GM12878 (cell line): Measurements from ENCODE around the gene ZNF496.

Experiments
- BHLHE40 ChIP-seq, 2 experiments: fragments of 450-650 bp in 1 of 2; IDR thresholded peaks; 2 replicates each; pipeline ENCODE4 v1.6.1; 2011 to 2017; ENCODE audit warnings: low read depth in 2 of 2, borderline replicate concordance in 1 of 2, improper control_type of control experiment in 1 of 2, low read length in 1 of 2, mild to moderate bottlenecking in 1 of 2
- CHD2 ChIP-seq: IDR thresholded peaks from 2 replicates; pipeline ENCODE4 v1.6.1; 2011; ENCODE audit warnings: low read depth, low read length, improper control_type of control experiment, borderline replicate concordance
- EGR1 ChIP-seq, 2 experiments: IDR thresholded peaks; 1 replicate in 1 of 2; 2 replicates in 1 of 2; pipeline ENCODE4 v1.6.1; 2011 to 2012; ENCODE audit warnings: low read depth in 2 of 2, low read length in 2 of 2, borderline replicate concordance in 1 of 2, mild to moderate bottlenecking in 1 of 2, moderate library complexity in 1 of 2
- EP300 ChIP-seq, 2 experiments: fragments of 150-350 bp in 1 of 2; IDR thresholded peaks; 2 replicates each; pipeline ENCODE4 v1.6.1; 2011 to 2012; ENCODE audit warnings: low read depth in 2 of 2, low read length in 2 of 2, borderline replicate concordance in 1 of 2, improper control_type of control experiment in 1 of 2, inconsistent platforms in 1 of 2; ENCODE audit not compliant: control insufficient read depth in 1 of 2
- EZH2 ChIP-seq: IDR thresholded peaks from 2 replicates; pipeline ENCODE4 v1.6.1; 2012; ENCODE audit warnings: low read depth, mild to moderate bottlenecking, control low read depth, inconsistent platforms, low read length, borderline replicate concordance; ENCODE audit not compliant: control insufficient read depth
- FOS ChIP-seq: IDR thresholded peaks from 3 replicates; pipeline ENCODE4 v1.6.1; 2011; ENCODE audit warnings: borderline replicate concordance; ENCODE audit not compliant: insufficient read length; ENCODE audit errors: extremely low read depth
- FOXK2 ChIP-seq: fragments of 450-650 bp; IDR thresholded peaks from 2 replicates; pipeline ENCODE4 v1.6.1; 2017; ENCODE audit warnings: mild to moderate bottlenecking, moderate library complexity
- JUND ChIP-seq: IDR thresholded peaks from 2 replicates; pipeline ENCODE4 v1.6.1; 2012; ENCODE audit warnings: low read depth, mild to moderate bottlenecking, low read length, improper control_type of control experiment, moderate library complexity
- POLR2A ChIP-seq: IDR thresholded peaks from 2 replicates; pipeline ENCODE4 v1.6.1; 2011; ENCODE audit warnings: low read depth, mild to moderate bottlenecking, low read length
- POLR2AphosphoS2 ChIP-seq: IDR thresholded peaks from 2 replicates; pipeline ENCODE4 v1.6.1; 2011; ENCODE audit warnings: low read depth, mild to moderate bottlenecking, low read length, improper control_type of control experiment, moderate library complexity
- TAF1 ChIP-seq: IDR thresholded peaks from 2 replicates; pipeline ENCODE4 v1.6.1; 2011; ENCODE audit warnings: mild to moderate bottlenecking, low read depth, low read length, borderline replicate concordance
- TF ChIP-seq, protein P1 (sequence below), 3 experiments: IDR thresholded peaks in 2 of 3; conservative IDR thresholded peaks in 1 of 3; 2 replicates each; pipeline ENCODE4 v1.5.1; 2011; ENCODE audit warnings: low read depth in 3 of 3, low read length in 3 of 3, mild to moderate bottlenecking in 3 of 3, control low read depth in 2 of 3, moderate library complexity in 2 of 3, inconsistent platforms in 1 of 3, mixed read lengths in 1 of 3; ENCODE audit not compliant: control insufficient read depth in 2 of 3, insufficient read depth in 1 of 3; ENCODE audit errors: extremely low read depth in 1 of 3

DNA sequence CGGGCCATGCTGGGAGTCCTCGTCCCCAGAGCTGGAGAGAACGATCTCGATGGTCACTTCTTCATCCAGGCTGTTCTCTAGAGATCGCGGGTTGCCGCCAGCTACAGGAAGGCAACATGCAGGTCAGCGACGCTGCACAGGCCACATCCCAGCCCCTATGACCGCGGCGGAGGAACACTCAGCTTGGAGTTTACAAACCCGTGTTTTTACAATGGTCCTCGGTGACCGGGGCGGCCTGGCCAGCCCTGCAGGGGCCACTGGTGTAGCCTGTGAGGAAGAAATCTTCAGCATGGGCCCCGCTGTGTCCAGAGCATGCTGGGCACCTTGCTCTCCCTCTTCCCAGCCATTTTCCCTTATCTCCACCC, 30.5 kb downstream of the ZNF496 start:
- TF ChIP-seq POLR2A (no peak), EZH2 (no peak), BHLHE40 (IDR thresholded peaks at IDR 0.05; ENCODE audit: borderline replicate concordance in 1 of 2, low read depth in 2 of 2, low read length in 1 of 2) (no peak), POLR2AphosphoS2 (no peak), CHD2 (no peak), EGR1 (IDR thresholded peaks at IDR 0.05; ENCODE audit: borderline replicate concordance in 1 of 2, low read depth in 2 of 2, low read length in 2 of 2) (no peak), JUND (no peak), TAF1 (no peak), FOS (no peak), EP300 (IDR thresholded peaks at IDR 0.05; ENCODE audit: borderline replicate concordance in 1 of 2, control insufficient read depth in 1 of 2, low read depth in 2 of 2, low read length in 2 of 2) (no peak), FOXK2 (no peak)
- TF ChIP-seq, protein P1, sequence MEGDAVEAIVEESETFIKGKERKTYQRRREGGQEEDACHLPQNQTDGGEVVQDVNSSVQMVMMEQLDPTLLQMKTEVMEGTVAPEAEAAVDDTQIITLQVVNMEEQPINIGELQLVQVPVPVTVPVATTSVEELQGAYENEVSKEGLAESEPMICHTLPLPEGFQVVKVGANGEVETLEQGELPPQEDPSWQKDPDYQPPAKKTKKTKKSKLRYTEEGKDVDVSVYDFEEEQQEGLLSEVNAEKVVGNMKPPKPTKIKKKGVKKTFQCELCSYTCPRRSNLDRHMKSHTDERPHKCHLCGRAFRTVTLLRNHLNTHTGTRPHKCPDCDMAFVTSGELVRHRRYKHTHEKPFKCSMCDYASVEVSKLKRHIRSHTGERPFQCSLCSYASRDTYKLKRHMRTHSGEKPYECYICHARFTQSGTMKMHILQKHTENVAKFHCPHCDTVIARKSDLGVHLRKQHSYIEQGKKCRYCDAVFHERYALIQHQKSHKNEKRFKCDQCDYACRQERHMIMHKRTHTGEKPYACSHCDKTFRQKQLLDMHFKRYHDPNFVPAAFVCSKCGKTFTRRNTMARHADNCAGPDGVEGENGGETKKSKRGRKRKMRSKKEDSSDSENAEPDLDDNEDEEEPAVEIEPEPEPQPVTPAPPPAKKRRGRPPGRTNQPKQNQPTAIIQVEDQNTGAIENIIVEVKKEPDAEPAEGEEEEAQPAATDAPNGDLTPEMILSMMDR (IDR thresholded peaks at IDR 0.05 in 2 of 3, conservative IDR thresholded peaks at IDR 0.05 in 1 of 3; ENCODE audit: control insufficient read depth in 2 of 3, extremely low read depth in 1 of 3, insufficient read depth in 1 of 3, low read depth in 3 of 3, low read length in 3 of 3), result no peak
